HG03060 (cell line): ENCODE results near the gene SUSD1.
"Not testable (repeated sequence)": the region's sequence is repeated elsewhere in the genome, so short reads cannot be mapped to it uniquely, and the experiment has no call there.

Experiments
- ATAC-seq: cut with Tn5 transposase; IDR thresholded peaks from one replicate; pipeline ENCODE4 v1.9.1; 2021; ENCODE audit warnings: low read depth, moderate number of reproducible peaks; ENCODE audit not compliant: unreplicated experiment

SUSD1 gene

DNA sequence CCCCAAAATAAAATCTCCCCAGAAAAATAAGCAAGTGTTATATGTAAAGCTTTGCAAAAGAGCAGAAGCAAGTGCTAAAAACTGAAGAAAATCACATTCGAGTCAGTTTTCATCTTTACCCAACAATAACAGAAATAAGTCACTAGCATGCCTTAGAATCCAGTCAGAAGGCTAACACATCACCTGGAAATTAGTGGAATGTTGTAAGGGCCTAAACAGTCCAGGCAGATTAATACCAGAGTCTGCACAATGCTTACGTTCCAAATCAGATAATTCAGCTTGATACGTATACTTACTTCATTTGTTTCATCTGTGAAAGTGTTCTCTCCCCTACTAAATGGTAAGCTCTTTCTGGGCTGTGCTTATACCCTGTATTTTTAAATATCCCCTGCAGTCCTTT is 42.7 kb downstream of the SUSD1 start:
- no peak for ATAC-seq

DNA sequence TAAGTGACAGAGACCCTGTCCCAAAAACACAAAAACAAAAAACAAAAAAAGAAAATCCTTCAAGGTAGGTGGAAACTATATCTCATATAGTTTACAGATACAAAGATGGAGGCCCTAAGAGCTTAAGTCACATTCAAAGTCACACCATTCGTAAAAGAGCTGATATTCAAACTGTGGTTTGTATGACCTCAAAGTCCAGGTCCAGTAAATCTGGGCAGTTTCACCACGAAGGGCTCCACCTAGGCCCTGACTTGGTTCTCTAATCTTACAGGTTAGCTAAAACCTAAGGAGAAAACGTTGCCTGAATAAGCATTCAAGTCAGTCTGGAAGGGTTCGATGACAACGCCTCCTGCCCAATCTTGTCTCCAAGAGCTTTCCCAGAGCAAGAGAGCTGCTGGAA is 44.1 kb downstream of the SUSD1 start:
- no peak for ATAC-seq

DNA sequence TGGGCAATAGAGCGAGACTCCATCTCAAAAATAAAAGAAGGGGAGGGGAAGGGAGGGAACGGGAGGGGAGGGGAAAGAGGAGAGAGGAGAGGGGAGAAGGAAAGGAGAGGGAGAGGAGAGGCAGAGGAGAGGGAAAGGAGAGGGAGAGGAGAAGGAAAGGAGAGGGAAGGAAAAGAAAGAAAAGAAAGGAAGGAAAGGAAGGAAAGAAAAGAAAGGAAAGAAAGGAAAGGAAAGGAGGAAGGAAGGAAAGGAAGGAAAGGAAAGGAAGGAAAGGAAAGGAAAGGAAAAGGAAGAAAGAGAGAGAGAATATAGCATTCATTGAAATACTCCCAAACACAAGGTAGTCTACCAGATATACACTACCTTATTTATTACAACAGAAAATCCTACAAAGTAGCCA is 44.8 kb downstream of the SUSD1 start:
- ATAC-seq, result no peak

DNA sequence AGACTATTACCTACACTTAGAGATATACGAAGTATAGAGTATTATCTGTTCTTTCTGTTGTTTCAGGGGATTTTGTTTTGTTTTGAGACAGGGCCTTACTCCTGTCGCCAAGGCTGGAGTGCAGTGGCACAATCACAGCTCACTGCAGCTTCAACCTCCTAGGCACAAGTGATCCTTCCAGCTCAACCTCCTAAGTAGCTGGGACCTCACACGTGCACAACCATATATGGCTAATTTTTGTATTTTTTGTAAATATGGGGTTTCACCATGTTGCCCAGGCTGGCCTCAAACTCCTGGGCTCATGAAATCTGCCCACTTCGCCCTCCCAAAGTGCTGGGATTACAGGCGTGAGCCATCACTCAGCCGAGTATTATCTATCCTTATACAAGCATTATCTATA is 45.9 kb downstream of the SUSD1 start:
- no peak for ATAC-seq

DNA sequence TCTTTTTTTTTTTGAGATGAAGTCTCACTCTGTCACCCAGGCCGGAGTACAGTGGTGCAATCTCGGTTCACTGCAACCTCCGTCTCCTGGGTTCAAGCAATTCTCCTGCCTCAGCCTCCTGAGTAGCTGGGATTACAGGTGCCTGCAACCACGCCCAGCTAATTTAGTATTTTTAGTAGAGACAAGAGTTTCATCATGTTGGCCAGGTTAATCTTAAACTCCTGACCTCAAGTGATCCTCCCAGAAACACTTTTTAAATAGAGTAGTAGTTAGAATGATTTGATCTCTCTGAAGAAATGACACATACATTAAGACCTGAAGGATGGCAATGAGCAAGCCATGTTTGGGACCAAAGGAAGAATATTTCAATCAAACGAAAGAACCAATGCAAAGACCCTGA is 46.7 kb downstream of the SUSD1 start:
- not testable (repeated sequence) for ATAC-seq

DNA sequence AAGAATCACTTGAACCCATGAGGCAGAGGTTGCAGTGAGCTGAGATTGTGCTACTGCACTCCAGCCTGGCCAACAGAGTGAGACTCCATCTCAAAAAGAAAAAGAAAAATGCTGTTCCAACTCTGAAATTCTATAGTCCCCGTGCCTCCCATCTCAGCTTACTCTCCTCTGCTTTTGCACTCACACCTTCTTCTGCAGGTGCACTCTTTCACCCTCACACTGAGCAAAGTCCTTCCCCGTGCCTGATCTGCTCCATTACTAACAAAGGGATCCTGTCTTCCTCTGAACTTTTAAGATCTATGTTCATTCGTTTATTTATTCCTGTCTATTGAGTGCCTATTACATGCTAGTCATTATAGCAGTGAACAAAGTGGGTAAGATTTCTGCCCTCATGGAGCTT is 47.8 kb downstream of the SUSD1 start:
- no peak for ATAC-seq

DNA sequence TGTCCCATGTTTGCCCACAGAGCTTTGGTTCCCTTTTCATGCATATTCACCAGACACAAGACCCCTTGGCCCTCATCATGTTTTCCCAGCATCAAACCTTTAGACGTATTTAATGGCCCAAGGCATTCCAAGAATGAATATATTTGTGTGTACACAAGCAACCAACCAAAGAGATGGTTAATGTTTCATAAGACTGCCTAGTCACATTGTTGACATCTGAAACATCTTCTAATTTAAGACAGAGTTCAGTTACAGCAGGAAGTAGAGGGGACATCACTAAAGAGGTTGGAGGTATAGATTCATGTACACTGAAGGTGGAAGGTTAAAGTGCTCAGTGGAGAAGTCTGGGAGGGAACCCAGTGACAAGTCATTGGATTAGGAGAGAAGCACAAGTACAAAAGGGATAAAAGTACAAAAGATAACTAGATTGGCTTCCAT is 49.1 kb downstream of the SUSD1 start:
- no peak for ATAC-seq

DNA sequence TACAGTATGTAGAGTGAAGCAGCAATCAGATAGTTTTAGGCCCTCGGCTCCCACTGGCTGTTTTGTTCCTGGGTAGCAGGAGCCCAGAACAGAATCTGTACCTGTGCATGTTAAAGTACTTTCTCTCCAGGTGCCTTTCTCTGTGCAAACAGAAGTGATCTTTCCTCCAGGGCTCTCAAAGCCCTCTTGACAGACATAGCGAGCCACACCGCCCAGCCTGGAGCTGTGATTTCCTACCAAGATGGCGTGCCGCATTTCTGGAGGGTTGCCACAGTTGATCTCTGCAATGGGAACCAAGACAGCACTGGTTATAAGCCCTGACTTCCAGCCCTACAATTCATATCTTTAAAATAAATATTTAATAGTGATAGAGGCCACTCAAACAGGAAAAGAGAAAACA is 50.9 kb downstream of the SUSD1 start:
- no peak for ATAC-seq

DNA sequence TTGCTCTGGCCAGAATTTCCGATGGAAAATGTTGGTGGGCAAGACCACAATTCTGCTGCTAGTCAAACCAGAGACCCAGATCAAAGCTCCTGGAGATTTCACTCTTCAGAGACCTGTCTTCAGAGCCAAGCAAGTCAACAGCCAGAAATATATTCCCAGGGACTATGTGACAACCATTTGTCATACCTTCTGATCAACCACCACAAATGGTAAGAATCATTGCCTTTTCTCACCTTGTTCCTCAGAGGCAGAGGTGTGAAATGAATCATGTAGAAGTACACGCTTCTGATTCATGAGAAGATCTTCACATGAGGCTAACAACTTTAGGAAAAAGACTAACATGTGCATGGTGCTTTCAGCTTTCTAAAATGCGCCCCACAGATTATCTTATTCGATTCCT is 53.5 kb downstream of the SUSD1 start:
- ATAC-seq, result no peak

DNA sequence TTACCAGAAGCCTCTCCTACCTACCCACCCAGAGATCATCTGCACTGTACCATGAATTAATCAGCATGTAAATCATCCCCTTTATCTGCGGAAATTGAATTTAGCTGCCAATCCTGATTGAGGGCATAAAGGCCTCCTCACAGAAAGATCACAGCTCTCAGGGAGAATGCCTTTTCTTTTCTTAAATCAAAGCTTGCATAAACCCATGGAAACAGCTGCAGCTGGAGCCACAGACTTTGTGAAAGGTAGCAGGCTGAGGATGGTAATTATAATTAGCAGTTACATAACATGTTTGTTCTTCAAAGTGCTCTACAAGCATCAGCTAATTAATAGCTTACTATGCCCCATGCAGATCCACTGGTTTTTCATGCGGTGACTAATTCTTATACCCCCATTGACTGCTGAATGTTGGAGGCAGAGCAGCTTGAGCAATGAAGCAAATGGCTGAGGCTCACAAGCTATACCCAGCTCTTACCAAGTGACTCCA is 54.6 kb downstream of the SUSD1 start:
- ATAC-seq, result no peak

DNA sequence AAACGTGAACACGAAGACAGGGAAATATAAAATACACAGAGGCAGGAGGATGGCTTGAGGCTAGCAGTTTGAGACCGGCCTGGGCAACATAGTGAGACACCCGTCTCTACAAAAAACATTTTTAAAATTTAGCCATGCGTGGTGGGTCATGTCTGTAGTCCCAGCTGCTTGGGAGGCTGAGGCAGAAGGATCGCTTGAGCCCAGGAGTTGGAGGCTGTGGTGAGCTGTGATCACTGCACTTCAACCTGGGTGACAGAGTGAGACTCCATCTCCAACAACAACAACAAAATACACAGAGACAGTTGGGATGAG is 55.1 kb downstream of the SUSD1 start:
- ATAC-seq, result no peak

DNA sequence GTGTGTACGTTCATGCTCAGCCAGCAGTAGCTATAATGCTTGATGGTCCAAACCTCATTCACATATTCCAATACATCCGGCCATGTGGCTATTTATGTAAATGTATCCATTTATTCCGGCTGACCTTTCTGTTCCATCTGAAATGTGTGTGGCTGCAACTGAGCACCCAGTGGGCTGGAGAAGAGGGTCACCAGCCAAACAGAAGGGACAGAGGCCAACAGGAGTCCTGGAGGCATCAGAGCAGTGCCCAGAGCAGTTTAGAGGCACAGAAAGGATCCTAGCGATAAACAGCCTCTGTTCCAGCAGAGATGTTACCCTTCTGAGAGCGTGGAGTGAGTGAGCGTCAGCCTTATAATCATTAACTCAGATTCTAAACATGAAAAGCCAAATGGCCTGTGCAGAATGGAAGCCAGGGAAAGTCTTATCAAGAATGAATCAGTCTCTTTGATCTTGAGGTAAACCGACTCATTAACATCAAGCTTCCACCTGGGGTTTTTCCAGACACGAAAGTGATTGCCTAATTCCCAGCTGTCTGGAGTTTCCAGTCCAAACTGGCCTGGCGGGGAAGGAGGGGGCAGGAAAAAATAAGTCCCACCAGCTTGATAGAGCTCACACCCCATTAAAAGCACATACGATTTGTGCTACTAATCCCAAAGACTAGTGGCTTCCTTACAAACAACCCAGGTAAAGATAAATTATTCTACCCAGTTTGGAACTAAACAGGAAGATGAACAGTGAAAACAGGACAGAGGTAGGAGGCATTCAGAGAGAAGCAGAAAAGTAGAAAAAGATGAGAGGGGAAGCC is 55.7 kb downstream of the SUSD1 start:
- no peak for ATAC-seq

DNA sequence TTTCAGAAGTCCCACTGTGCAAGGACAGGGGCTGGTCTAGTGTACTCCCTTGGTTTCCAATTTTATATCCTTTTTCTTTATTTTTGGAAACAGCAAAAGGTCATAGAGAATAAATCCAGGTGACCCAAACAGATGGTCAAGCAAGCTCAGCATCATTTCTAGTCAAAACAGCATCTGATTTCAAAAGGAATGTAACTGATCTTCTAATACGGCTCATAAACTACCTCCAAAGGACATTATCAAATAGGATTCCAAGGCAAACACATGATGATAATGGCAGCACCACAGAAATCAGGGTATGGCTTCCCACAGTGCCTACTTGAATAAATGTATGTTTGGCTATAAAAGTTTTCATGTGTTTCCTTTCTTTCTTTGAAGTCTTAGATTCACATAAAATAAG is 57.1 kb downstream of the SUSD1 start:
- ATAC-seq, result no peak

DNA sequence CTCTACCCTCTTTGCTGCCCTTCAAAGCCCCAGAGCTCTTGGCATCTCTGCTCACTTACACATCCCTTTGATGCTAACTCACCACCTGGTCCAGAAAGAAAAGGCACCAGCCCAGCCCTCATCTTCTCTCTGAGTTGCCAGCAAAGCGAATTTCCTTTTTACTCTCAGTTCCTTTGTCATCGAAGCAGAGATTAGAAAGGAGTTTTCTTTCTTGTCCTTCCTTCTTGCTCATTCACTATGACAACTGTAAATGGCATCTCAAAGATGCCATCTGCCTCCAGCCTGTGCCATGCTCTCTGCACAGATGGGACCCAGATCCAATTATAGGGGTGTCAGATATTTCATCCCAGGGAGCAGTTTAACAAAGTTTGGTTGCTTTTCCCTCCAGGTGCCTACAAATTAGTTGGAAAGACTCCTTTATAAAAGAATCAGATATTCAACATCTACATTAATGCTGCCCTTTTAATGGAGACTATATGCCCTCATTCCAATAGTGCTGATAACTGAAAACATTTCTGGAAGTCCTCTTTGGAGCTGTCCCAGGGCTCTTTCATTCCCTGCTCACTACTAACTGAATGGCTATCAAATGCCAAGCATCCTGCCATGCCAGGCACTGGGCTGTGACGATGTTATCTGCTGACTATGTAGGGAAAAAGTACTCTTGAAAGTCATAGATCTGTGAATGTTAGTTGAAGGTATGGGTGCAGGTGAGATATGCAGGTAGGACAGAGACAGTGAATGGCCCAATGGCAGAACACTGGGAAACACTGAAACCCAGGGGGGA is 58.9 kb downstream of the SUSD1 start:
- no peak for ATAC-seq

DNA sequence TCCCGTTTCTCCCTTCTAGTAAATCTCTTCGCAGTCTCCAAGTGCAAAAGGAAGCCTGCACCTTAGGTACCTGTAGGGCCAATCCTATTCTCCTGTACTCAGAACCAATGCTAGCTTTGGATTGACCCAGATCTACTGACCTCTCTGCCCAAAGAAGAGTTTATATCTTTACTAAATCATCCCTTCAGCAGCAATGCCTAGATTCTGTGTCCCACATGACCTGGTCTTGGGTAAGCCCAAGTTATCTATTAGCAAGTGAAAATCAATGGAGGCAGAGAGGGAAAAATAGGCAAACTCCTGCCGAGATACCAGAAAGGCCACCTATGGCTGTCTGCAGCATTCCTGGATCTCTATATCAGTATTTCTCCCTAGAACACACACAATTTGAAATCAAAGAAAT is 60.0 kb downstream of the SUSD1 start:
- ATAC-seq, result no peak

DNA sequence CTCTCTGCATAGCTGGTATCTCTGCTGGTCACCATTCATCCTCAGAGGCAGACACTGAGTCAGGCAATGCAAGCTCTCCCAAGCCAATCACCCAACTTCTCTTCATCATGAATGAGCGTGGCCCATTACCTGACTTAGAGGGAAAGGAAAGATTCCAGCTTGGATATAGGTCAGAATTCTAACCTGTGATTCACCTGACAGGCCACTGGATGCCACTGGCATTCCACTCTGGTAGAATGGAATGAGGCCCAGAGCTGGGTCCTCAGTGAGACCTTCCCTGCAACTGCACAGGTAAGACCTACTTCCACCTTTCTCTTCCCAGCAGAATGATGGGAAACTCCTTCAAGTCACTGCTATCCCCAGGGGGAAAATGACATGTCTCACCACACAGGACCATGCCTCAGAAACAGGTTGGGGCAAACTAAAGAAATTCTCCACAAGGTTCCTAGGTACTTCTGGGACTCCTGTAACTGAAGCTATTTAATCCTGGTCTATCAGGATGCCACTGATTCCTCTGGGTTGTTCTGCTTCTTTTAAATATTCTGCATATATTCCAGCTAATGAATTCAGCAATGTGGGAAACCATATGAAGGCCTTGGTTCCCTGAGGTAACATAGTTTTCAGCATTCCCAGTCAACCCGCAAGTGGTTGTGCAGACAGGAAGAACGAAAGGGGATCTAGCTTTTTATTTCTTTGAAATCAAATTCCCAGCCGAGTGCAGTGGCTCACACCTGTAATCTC is 62.0 kb downstream of the SUSD1 start:
- no peak for ATAC-seq

DNA sequence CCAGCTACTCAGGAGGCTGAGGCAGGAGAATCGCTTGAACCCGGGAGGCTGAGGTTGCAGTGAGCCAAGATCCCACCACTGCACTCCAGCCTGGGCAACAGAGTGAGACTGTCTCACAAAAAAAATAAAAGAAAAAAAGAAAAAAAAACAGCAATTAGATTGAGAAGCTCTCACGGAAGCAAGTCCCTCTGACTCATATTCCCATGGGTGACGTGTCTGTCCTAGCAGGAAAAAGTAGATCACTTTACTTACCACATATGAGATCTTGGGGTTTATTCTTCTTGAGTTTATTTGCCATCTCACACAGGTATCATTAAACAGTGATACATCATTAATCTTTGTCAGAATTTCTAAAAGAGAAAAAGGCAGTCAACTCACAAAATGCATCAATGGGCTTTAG is 62.6 kb downstream of the SUSD1 start:
- no peak for ATAC-seq

DNA sequence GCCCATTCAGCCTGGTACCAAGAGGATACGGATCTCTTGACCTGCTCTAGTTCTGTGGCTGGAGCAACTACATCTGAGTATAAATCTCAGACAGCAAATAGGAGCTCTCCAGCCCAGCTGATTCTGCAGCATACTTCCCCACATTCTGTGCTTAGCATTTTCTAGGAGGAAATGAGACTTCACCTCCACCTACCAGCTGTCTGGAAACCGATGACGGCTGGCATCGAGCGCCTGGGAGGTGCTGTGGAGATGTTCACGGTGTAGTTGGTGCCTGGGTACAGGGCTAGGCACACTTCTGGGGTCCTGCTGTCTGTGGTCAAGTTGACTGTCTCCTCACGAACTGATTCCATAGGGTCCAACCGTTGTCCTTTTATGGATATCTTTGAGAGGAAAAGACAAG is 63.6 kb downstream of the SUSD1 start:
- no peak for ATAC-seq

DNA sequence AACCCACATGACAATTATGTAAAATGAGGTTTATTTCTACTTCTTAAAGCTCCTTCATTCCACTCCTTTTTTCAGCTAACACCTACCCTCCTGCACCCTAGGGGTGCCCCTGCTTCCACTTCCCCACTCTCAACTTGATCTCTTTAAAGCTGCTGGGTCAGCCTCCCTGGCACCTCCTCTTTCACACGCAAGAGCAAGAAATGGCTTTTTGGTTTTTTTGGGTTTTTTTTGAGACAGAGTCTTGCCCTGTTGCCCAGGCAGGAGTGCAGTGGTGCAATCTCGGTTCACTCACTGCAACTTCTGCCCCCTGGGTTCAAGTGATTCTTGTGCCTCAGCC is 64.4 kb downstream of the SUSD1 start:
- no peak for ATAC-seq

DNA sequence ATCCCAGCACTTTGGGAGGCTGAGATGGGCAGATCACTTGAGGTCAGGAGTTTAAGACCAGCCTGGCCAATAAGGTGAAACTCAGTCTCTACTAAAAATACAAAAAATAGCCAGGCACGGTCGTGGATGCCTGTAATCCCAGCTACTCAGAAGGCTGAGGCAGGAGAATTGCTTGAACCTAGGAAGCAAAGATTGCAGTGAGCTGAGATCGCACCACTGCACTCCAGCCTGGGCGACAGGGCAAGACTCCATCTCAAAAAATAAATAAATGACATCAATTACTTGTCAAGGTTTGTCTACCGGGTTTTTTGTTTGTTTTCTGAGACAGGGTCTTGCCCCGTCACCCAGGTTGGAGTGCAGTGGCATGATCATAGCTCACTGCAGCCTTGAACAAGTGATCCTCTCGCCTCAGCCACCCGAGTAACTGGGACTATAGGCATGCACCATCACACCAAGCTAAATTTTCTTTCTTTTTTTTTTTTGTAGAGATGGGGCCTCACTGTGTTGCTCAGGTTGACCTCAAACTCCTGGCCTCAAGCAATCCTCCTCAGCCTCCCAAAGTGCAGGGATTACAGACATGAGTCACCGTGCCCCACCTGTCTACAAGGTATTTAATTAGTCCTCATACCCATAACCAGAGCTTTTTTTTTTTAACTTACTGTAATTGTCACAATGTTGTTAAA is 64.9 kb downstream of the SUSD1 start:
- ATAC-seq, result no peak

DNA sequence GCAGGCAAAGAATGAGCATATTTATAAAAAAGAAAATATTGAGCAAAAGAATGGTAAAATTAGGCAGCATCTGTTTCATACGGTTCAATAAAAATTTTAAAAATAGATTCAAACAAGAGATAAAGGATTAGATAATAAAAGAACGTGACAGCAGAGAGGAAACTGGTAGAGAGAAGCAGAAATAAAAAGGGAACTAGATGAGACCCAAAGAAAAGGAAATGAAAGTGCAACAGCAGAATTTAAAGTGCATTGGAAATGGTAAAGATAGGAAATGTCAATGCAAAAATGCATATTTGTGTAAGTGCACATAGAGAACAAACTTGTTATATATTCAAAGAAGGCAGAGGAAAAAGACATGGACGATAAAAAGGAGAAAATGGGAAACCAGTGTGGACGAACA is 70.2 kb downstream of the SUSD1 start:
- no peak for ATAC-seq
